Psoas muscle (tissue), 8 donors: ENCODE data around the gene NRIP1. TPM values are rescaled to one million over a fixed set of nuclear protein-coding genes. Genes with fewer than 3 reads are reported as not detected.
A peak's percentile ranks its signal among the peaks of the same experiment; 100 is the strongest.

Source experiments
- ATAC-seq, 4 donors: fragments of 200-7000 bp; cut with Tn5 transposase; one replicate each; pipeline ENCODE4 v1.9.1; 2020; ENCODE audit warnings: moderate library complexity in 3 of 4, mild to moderate bottlenecking in 2 of 4
- DNase-seq, 2 donors: peaks; one replicate each; pipeline ENCODE4 v3.0.0-alpha.2; 2020
- H3K27ac ChIP-seq: fragments of 200-600 bp; one replicate; pipeline ENCODE4 v1.8.0; 2022
- H3K27me3 ChIP-seq, 3 donors: fragments of 200-600 bp in 1 of 3; one replicate each; pipeline versions ENCODE4 v1.6.1 to v1.8.0; 2013 to 2022; ENCODE audit warnings: low read length in 2 of 3, mild to moderate bottlenecking in 2 of 3, moderate library complexity in 1 of 3; ENCODE audit not compliant: insufficient read depth in 3 of 3
- H3K36me3 ChIP-seq, 2 donors: fragments of 200-600 bp in 1 of 2; one replicate each; pipeline versions ENCODE4 v1.6.1 to v1.8.0; 2013 to 2022; ENCODE audit warnings: low read depth in 1 of 2, mild to moderate bottlenecking in 1 of 2, moderate library complexity in 1 of 2; ENCODE audit not compliant: insufficient read depth in 1 of 2
- H3K4me1 ChIP-seq: fragments of 200-600 bp; one replicate; pipeline ENCODE4 v1.8.0; 2022
- H3K4me3 ChIP-seq: fragments of 200-600 bp; one replicate; pipeline ENCODE4 v1.8.0; 2022; ENCODE audit warnings: mild to moderate bottlenecking
- H3K9me3 ChIP-seq: fragments of 200-600 bp; one replicate; pipeline ENCODE4 v1.8.0; 2022
- WGBS, 3 donors: extraction: QIAGEN DNeasy Blood & Tissue Kit; methylation state at CpG; one replicate each; pipeline versions ENCODE4 v1.1.6 to v1.1.7; 2013; 5-methylcytosine and 5-hydroxymethylcytosine counted together
- intact Hi-C, 2 donors: fragments of 100-400 bp; cut with DNase I; formaldehyde crosslinking; loops; one replicate each; pipeline versions ENCODE4 v1.11.0 to v1.14.2; 2022
- polyA plus RNA-seq, 3 donors: library from polyadenylated mRNA; stranded (reverse); fragments of 200-250 nt; gene quantifications; one replicate each; pipeline ENCODE4 v1.2.3, GENCODE V29; 2013
- total RNA-seq, 4 donors: library from RNA; stranded (reverse); fragmentation: NEBNext Ultra II Directional in 2 of 4; extraction: Animal tissue kit (Norgen Biotek cat#: 25700) in 2 of 4; gene quantifications; one replicate each; pipeline versions ENCODE4 v1.2.1 to v1.2.4, GENCODE V29; 2021 to 2023
- TF ChIP-seq, protein P1 (sequence below): fragments of 200-600 bp; IDR thresholded peaks from one replicate; pipeline ENCODE4 v1.8.0; 2022; ENCODE audit warnings: antibody characterized with exemption
- donor health status: healthy with polysubstance abuse.
- donor health status: DM: no; HTN: no; CAD: no; lungs with moderate emphysema.
- donor health status: Bipolar disorder and iron deficiency.
- donor health status: healthy.
- donor health status: DM: yes; HTN: yes; CAD: no.
- donor health status: DM: no; HTN: no; CAD: no.
- donor health status: DM: no; HTN: no; CAD: no.
- donor health status: DM: yes; HTN: yes; CAD: no.

The NRIP1 gene
- total and polyA plus RNA-seq, 7 donors = 12.1 to 137 (median 42.8) TPM

DNA sequence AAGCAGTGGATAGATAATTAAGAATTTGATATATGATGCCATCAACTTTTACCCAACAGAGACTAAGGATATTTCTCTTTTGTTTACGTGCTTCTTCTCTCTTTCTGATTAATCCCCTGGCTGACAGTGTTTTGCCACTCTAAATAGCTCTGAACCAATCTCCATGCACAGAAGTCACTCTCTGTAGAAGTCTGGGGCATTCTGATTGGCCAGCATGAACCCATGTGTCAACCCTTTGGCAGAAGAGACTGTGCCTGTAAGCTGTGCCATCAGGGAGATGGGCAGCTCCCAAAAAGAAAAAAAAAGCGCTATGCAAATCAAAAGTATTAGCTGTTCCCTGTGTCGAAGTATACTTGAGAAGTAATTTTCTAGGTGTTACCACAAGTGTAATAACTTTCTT lies 34.1 kb upstream of the NRIP1 start:
- Histone ChIP-seq H3K4me1 (no peaks in the 10 kb centered on the region), H3K27ac (no peak overlapping the region), H3K36me3 (no peaks in the 10 kb centered on the region), H3K9me3 (no peaks in the 10 kb centered on the region), H3K27me3 (no peaks in the 10 kb centered on the region), H3K4me3 (no peak overlapping the region)
- DNase-seq = no peak
- TF ChIP-seq, protein P1, sequence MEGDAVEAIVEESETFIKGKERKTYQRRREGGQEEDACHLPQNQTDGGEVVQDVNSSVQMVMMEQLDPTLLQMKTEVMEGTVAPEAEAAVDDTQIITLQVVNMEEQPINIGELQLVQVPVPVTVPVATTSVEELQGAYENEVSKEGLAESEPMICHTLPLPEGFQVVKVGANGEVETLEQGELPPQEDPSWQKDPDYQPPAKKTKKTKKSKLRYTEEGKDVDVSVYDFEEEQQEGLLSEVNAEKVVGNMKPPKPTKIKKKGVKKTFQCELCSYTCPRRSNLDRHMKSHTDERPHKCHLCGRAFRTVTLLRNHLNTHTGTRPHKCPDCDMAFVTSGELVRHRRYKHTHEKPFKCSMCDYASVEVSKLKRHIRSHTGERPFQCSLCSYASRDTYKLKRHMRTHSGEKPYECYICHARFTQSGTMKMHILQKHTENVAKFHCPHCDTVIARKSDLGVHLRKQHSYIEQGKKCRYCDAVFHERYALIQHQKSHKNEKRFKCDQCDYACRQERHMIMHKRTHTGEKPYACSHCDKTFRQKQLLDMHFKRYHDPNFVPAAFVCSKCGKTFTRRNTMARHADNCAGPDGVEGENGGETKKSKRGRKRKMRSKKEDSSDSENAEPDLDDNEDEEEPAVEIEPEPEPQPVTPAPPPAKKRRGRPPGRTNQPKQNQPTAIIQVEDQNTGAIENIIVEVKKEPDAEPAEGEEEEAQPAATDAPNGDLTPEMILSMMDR = no peak
- 48 to 74% (median 50%) methylated on average over 3 of the region's 3 CpGs for WGBS, 3 donors
- peak in 3 of 4 donors; percentile 52 to 81 (median 63) for ATAC-seq
- intact Hi-C loops = no loop called here

DNA sequence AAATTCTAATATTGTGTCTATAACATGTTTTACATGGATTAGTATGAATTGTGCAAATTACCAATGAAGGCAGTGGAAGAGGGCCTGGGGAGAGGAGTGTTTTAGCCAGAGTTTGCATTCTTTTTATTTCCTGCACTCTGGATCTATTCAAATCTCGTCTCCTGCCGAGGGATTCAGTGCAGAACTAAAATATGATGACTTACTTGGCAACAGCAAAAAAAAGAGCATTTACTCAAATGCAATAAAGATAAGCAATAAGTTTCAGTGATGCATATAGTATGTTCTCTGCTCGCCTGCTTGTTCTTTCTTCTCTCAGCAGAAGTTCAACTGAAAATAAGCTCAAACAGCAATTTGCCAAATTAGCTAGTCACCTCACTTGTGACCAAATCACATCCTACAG lies 33.4 kb upstream of the NRIP1 start:
- TF ChIP-seq, protein P1 = no peak
- Histone ChIP-seq H3K4me1 (no peaks in the 10 kb centered on the region), H3K9me3 (no peaks in the 10 kb centered on the region), H3K36me3 (no peaks in the 10 kb centered on the region), H3K27ac (no peak overlapping the region), H3K27me3 (no peaks in the 10 kb centered on the region), H3K4me3 (no peak overlapping the region)
- DNase-seq = no peak
- WGBS, 3 donors = 52 to 64% (median 63%) methylated on average over 3 of the region's 3 CpGs
- intact Hi-C loops = no loop called here
- ATAC-seq = no peak

- no peaks in the 10 kb centered on the region for H3K36me3 ChIP-seq
- no peak overlapping the region for H3K27ac ChIP-seq
- no peaks in the 10 kb centered on the region for H3K4me1 ChIP-seq
- ATAC-seq = no peak
- intact Hi-C loops = no loop called here
- WGBS, 3 donors = 96 to 99% (median 98%) methylated on average over 3 of the region's 3 CpGs
- no peaks in the 10 kb centered on the region for H3K27me3 ChIP-seq
- H3K9me3 ChIP-seq = no peaks in the 10 kb centered on the region
- no peak for DNase-seq
- TF ChIP-seq, protein P1 = no peak
- no peak overlapping the region for H3K4me3 ChIP-seq
Observed at GRCh38 chr21:15097580-15097979, 32.8 kb upstream of the NRIP1 start.

- no peak for ATAC-seq
- H3K27ac ChIP-seq = no peak overlapping the region
- WGBS, 3 donors = 54 to 89% (median 83%) methylated on average over 1 of the region's 1 CpG
Observed at GRCh38 chr21:15096146-15096545, 31.3 kb upstream of the NRIP1 start.

GRCh38 chr21:15095326-15095725 lies 30.5 kb upstream of the NRIP1 start:
- Histone ChIP-seq H3K9me3 (no peaks in the 10 kb centered on the region), H3K4me3 (no peak overlapping the region), H3K36me3 (no peaks in the 10 kb centered on the region), H3K27me3 (no peaks in the 10 kb centered on the region), H3K4me1 (no peaks in the 10 kb centered on the region), H3K27ac (no peak overlapping the region)
- no peak for DNase-seq
- ATAC-seq = no peak
- 10 to 41% (median 26%) methylated on average over 1 of the region's 1 CpG for WGBS, 3 donors
- intact Hi-C loops = no loop called here
- TF ChIP-seq, protein P1 = no peak

More at GRCh38 chr21:15096146-15096545, 31.3 kb upstream of the NRIP1 start:
- TF ChIP-seq, protein P1 = no peak
- Histone ChIP-seq H3K4me3 (no peak overlapping the region), H3K4me1 (no peaks in the 10 kb centered on the region), H3K27me3 (no peaks in the 10 kb centered on the region), H3K9me3 (no peaks in the 10 kb centered on the region), H3K36me3 (no peaks in the 10 kb centered on the region)
- intact Hi-C loops = no loop called here
- DNase-seq = no peak
